HEK293 (cell line): Measurements from ENCODE around the gene SPO11.

ENCODE experiments used
- CTCF ChIA-PET: fragments of 350-600 bp; formaldehyde crosslinking; extraction: SDS; loops from one replicate; lab custom pipeline; 2021; ENCODE audit warnings: antibody characterized with exemption; lab: Yijun Ruan, JAX
- POLR2A ChIA-PET: fragments of 300-600 bp; formaldehyde crosslinking; extraction: SDS; loops from one replicate; lab custom pipeline; 2020; ENCODE audit warnings: antibody characterized with exemption, inconsistent platforms; lab: Yijun Ruan, JAX
- H3K27ac ChIP-seq: fragments of 200-500 bp; sonication (Bioruptor generic); 2 replicates; pipeline ENCODE4 v1.5.1; 2014; ENCODE audit warnings: low read depth, low read length, control low read depth, inconsistent platforms; ENCODE audit errors: extremely low read depth
- H3K36me3 ChIP-seq, 2 experiments: fragments of 200-500 bp in 1 of 2; sonication (Bioruptor generic) in 1 of 2; 1 replicate in 1 of 2; 2 replicates in 1 of 2; pipeline ENCODE4 v1.5.1; 2014 to 2017; ENCODE audit warnings: inconsistent platforms in 2 of 2, low read length in 2 of 2; ENCODE audit not compliant: control insufficient read depth in 2 of 2, insufficient read depth in 1 of 2
- H3K4me1 ChIP-seq: fragments of 200-500 bp; sonication (Bioruptor generic); 2 replicates; pipeline ENCODE4 v1.5.1; 2014; ENCODE audit warnings: mild to moderate bottlenecking, low read length, inconsistent platforms; ENCODE audit not compliant: control insufficient read depth, insufficient read depth
- H3K4me3 ChIP-seq: 2 replicates; pipeline ENCODE4 v1.5.1; 2011; ENCODE audit warnings: low read depth, mild to moderate bottlenecking, control low read depth, low read length, moderate library complexity
- H3K9me3 ChIP-seq: fragments of 200-500 bp; sonication (Bioruptor generic); 2 replicates; pipeline ENCODE4 v1.5.1; 2014; ENCODE audit warnings: low read depth, low read length, inconsistent platforms; ENCODE audit not compliant: control insufficient read depth, insufficient read depth
- OSR2 ChIP-seq: fragments of 450-650 bp; formaldehyde crosslinking; IDR thresholded peaks from 2 replicates; pipeline ENCODE4 v1.5.1; 2016; ENCODE audit warnings: missing biosample characterization, missing genetic modification characterization
- SCRT2 ChIP-seq: fragments of 450-650 bp; formaldehyde crosslinking; IDR thresholded peaks from 2 replicates; pipeline ENCODE4 v1.5.1; 2016; ENCODE audit warnings: missing biosample characterization, missing genetic modification characterization
- SETDB1 ChIP-seq: IDR thresholded peaks from one replicate; pipeline ENCODE4 v1.6.1; 2017; ENCODE audit warnings: mild to moderate bottlenecking, low read length, moderate library complexity, mixed read lengths; ENCODE audit not compliant: insufficient read length
- ZBTB11 ChIP-seq: fragments of 450-650 bp; formaldehyde crosslinking; conservative IDR thresholded peaks from 2 replicates; pipeline ENCODE4 v1.5.1; 2016; ENCODE audit warnings: low read depth, missing biosample characterization, missing genetic modification characterization
- ZBTB17 ChIP-seq: fragments of 450-650 bp; formaldehyde crosslinking; IDR thresholded peaks from 2 replicates; pipeline ENCODE4 v1.5.1; 2016; ENCODE audit warnings: missing biosample characterization, missing genetic modification characterization
- ZBTB21 ChIP-seq: fragments of 450-650 bp; formaldehyde crosslinking; IDR thresholded peaks from 2 replicates; pipeline ENCODE4 v1.5.1; 2017; ENCODE audit warnings: missing biosample characterization, missing genetic modification characterization
- ZNF140 ChIP-seq: fragments of 450-650 bp; formaldehyde crosslinking; IDR thresholded peaks from 2 replicates; pipeline ENCODE4 v1.5.1; 2016; ENCODE audit warnings: missing biosample characterization, missing genetic modification characterization
- ZNF274 ChIP-seq, 2 experiments: fragments of 200-500 bp in 1 of 2; fragments of 450-650 bp in 1 of 2; sonication (Bioruptor generic) in 1 of 2; formaldehyde crosslinking in 1 of 2; IDR thresholded peaks; 2 replicates each; pipeline versions ENCODE4 v1.5.1 to v1.6.1; 2014 to 2016; ENCODE audit warnings: borderline replicate concordance in 1 of 2, inconsistent platforms in 1 of 2, low read length in 1 of 2, missing biosample characterization in 1 of 2, missing genetic modification characterization in 1 of 2
- ZNF391 ChIP-seq: fragments of 450-650 bp; formaldehyde crosslinking; IDR thresholded peaks from 2 replicates; pipeline ENCODE4 v1.5.1; 2016; ENCODE audit warnings: low read depth, missing biosample characterization, missing genetic modification characterization, borderline replicate concordance
- ZNF423 ChIP-seq: fragments of 450-650 bp; formaldehyde crosslinking; IDR thresholded peaks from 2 replicates; pipeline ENCODE4 v1.5.1; 2016; ENCODE audit warnings: missing biosample characterization, missing genetic modification characterization
- ZNF48 ChIP-seq: fragments of 450-650 bp; formaldehyde crosslinking; IDR thresholded peaks from 2 replicates; pipeline ENCODE4 v1.5.1; 2016; ENCODE audit warnings: missing biosample characterization, missing genetic modification characterization
- ZNF510 ChIP-seq: fragments of 450-650 bp; formaldehyde crosslinking; IDR thresholded peaks from 2 replicates; pipeline ENCODE4 v1.5.1; 2018; ENCODE audit warnings: mild to moderate bottlenecking, missing genetic modification characterization, missing biosample characterization; ENCODE audit not compliant: insufficient replicate concordance
- ZNF561 ChIP-seq: fragments of 450-650 bp; IDR thresholded peaks from 2 replicates; pipeline ENCODE4 v1.5.1; 2018; ENCODE audit warnings: missing biosample characterization, missing genetic modification characterization, borderline replicate concordance
- ZNF785 ChIP-seq: fragments of 450-650 bp; formaldehyde crosslinking; IDR thresholded peaks from 2 replicates; pipeline ENCODE4 v1.5.1; 2016; ENCODE audit warnings: missing biosample characterization, missing genetic modification characterization
- ZSCAN16 ChIP-seq: fragments of 450-650 bp; formaldehyde crosslinking; IDR thresholded peaks from 2 replicates; pipeline ENCODE4 v1.5.1; 2016; ENCODE audit warnings: missing biosample characterization, missing genetic modification characterization
- TF ChIP-seq, protein P1 (sequence below): fragments of 450-650 bp; formaldehyde crosslinking; IDR thresholded peaks from 2 replicates; pipeline ENCODE4 v1.5.1; 2016; ENCODE audit warnings: missing biosample characterization, missing genetic modification characterization
- TF ChIP-seq, protein P2 (sequence below): fragments of 450-650 bp; formaldehyde crosslinking; IDR thresholded peaks from 2 replicates; pipeline ENCODE4 v1.5.1; 2016; ENCODE audit warnings: missing biosample characterization, missing genetic modification characterization
- TF ChIP-seq, protein P3 (sequence below): fragments of 450-650 bp; formaldehyde crosslinking; IDR thresholded peaks from 2 replicates; pipeline ENCODE4 v1.5.1; 2016; ENCODE audit warnings: missing biosample characterization, missing genetic modification characterization
- TF ChIP-seq, protein P4 (sequence below): fragments of 450-650 bp; formaldehyde crosslinking; IDR thresholded peaks from 2 replicates; pipeline ENCODE4 v1.5.1; 2016; ENCODE audit warnings: missing biosample characterization, missing genetic modification characterization

SPO11 gene

DNA sequence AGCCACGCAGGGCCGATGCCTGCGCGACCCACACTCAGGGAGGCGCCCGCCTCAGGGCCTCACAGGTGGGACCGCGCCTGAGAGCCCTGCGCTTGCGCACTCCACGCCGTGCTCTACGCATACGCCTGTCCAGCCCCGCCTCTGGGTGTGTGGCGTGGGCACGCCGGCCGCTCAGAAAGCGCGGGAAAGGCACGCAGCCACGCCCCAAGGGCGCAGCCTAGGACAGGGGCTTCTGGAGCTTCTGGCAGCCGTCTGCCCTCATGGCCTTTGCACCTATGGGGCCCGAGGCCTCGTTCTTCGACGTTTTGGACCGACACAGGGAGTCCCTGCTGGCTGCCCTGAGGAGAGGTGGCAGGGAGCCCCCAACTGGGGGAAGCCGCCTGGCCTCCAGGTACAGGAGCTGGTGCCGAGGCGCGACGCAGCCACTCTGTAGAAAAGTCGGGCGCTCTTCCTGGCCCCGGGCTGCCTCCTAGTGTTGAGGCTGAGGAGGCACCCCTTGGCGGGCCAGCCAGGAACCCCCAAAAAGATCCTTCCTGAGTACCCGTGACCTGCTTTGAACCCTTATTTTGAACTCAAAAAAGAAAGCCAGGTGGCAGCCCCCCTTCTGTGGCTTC is at the start of gene SPO11:
Gene SPO11 (plus strand): TSS at position 196 of the 614 bp plus-strand sequence. CDS start 65 bp downstream, at position 261.
- Histone ChIP-seq H3K27ac (no peak within 1 kb of the TSS), H3K9me3 (no peaks in the 10 kb centered on the region), H3K4me1 (no peaks in the 10 kb centered on the region), H3K4me3 (no peak within 1 kb of the TSS), H3K36me3 (no peaks in the 10 kb centered on the region)
- ChIA-PET POLR2A (interaction anchor here (0.6 kb wide), 1 partner anchor 54 kb away, joined by 4 read pairs; no protein-coding TSS in a partner anchor), CTCF (interaction anchor here (0.6 to 8.9 kb wide), 5 partner anchors 9 to 409 kb away, joined by 3 to 88 read pairs (median 3); no protein-coding TSS in a partner anchor)
- no peak for TF ChIP-seq SETDB1
- no peak for TF ChIP-seq ZBTB17 (tag by site-specific recombination)
- TF ChIP-seq ZNF274 (IDR thresholded peaks at IDR 0.05; ENCODE audit: low read length) = no peak
- TF ChIP-seq ZNF274 (tag by site-specific recombination; IDR thresholded peaks at IDR 0.05; ENCODE audit: borderline replicate concordance) = no peak

DNA sequence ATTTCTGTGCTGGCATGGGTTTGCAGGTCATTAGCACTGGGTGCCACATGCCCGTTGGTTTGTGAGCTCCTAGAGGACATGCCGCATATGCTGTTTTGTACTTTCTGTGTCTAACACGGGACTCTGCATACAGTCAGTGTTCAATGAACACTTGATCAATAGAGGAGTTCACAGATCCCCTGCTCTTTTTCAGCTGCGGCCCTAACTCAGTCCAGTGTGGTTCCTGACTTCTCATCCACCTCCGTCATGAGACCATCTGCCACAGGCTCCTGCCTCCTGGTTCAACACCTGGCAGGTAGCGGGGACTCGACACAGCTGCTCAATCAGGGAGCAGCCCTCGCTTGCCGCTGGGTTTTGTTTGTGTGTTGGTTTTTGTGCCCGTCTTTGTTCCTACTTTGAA is 49.4 kb upstream of the SPO11 start:
- CTCF ChIA-PET = no interaction called here
- Histone ChIP-seq H3K27ac (no peak overlapping the region), H3K9me3 (no peaks in the 10 kb centered on the region)

GRCh38 chr20:57281900-57282299 is 47.7 kb upstream of the SPO11 start:
- Histone ChIP-seq H3K4me3 (no peak overlapping the region), H3K9me3 (no peaks in the 10 kb centered on the region), H3K27ac (no peak overlapping the region), H3K36me3 (no peaks in the 10 kb centered on the region), H3K4me1 (no peaks in the 10 kb centered on the region)
- POLR2A ChIA-PET = no interaction called here
- CTCF ChIA-PET = no interaction called here
- no peak for TF ChIP-seq ZNF48
- TF ChIP-seq ZNF391 (tag by site-specific recombination) = no peak
- TF ChIP-seq SCRT2 (tag by site-specific recombination) = no peak
- no peak for TF ChIP-seq ZNF510 (tag by site-specific recombination)
- TF ChIP-seq, protein P1, sequence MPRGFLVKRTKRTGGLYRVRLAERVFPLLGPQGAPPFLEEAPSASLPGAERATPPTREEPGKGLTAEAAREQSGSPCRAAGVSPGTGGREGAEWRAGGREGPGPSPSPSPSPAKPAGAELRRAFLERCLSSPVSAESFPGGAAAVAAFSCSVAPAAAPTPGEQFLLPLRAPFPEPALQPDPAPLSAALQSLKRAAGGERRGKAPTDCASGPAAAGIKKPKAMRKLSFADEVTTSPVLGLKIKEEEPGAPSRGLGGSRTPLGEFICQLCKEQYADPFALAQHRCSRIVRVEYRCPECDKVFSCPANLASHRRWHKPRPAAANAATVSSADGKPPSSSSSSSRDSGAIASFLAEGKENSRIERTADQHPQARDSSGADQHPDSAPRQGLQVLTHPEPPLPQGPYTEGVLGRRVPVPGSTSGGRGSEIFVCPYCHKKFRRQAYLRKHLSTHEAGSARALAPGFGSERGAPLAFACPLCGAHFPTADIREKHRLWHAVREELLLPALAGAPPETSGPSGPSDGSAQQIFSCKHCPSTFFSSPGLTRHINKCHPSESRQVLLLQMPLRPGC (tag by site-specific recombination) = no peak
- TF ChIP-seq, protein P2, sequence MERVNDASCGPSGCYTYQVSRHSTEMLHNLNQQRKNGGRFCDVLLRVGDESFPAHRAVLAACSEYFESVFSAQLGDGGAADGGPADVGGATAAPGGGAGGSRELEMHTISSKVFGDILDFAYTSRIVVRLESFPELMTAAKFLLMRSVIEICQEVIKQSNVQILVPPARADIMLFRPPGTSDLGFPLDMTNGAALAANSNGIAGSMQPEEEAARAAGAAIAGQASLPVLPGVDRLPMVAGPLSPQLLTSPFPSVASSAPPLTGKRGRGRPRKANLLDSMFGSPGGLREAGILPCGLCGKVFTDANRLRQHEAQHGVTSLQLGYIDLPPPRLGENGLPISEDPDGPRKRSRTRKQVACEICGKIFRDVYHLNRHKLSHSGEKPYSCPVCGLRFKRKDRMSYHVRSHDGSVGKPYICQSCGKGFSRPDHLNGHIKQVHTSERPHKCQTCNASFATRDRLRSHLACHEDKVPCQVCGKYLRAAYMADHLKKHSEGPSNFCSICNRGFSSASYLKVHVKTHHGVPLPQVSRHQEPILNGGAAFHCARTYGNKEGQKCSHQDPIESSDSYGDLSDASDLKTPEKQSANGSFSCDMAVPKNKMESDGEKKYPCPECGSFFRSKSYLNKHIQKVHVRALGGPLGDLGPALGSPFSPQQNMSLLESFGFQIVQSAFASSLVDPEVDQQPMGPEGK (tag by site-specific recombination) = no peak
- no peak for TF ChIP-seq ZNF561 (tag by site-specific recombination)
- no peak for TF ChIP-seq ZNF785 (tag by site-specific recombination)
- no peak for TF ChIP-seq ZBTB21 (tag by site-specific recombination)
- TF ChIP-seq ZBTB11 (tag by site-specific recombination) = no peak
- TF ChIP-seq ZNF423 = no peak
- TF ChIP-seq, protein P3, sequence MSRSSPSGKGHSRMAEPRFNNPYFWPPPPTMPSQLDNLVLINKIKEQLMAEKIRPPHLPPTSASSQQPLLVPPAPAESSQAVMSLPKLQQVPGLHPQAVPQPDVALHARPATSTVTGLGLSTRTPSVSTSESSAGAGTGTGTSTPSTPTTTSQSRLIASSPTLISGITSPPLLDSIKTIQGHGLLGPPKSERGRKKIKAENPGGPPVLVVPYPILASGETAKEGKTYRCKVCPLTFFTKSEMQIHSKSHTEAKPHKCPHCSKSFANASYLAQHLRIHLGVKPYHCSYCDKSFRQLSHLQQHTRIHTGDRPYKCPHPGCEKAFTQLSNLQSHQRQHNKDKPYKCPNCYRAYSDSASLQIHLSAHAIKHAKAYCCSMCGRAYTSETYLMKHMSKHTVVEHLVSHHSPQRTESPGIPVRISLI (tag by site-specific recombination) = no peak
- no peak for TF ChIP-seq OSR2 (tag by site-specific recombination)
- TF ChIP-seq, protein P4, sequence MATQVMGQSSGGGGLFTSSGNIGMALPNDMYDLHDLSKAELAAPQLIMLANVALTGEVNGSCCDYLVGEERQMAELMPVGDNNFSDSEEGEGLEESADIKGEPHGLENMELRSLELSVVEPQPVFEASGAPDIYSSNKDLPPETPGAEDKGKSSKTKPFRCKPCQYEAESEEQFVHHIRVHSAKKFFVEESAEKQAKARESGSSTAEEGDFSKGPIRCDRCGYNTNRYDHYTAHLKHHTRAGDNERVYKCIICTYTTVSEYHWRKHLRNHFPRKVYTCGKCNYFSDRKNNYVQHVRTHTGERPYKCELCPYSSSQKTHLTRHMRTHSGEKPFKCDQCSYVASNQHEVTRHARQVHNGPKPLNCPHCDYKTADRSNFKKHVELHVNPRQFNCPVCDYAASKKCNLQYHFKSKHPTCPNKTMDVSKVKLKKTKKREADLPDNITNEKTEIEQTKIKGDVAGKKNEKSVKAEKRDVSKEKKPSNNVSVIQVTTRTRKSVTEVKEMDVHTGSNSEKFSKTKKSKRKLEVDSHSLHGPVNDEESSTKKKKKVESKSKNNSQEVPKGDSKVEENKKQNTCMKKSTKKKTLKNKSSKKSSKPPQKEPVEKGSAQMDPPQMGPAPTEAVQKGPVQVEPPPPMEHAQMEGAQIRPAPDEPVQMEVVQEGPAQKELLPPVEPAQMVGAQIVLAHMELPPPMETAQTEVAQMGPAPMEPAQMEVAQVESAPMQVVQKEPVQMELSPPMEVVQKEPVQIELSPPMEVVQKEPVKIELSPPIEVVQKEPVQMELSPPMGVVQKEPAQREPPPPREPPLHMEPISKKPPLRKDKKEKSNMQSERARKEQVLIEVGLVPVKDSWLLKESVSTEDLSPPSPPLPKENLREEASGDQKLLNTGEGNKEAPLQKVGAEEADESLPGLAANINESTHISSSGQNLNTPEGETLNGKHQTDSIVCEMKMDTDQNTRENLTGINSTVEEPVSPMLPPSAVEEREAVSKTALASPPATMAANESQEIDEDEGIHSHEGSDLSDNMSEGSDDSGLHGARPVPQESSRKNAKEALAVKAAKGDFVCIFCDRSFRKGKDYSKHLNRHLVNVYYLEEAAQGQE = no peak

More for the DNA sequence above, 49.4 kb upstream of the SPO11 start:
- Histone ChIP-seq H3K36me3 (no peaks in the 10 kb centered on the region), H3K4me1 (no peaks in the 10 kb centered on the region), H3K4me3 (no peak overlapping the region)
- POLR2A ChIA-PET = no interaction called here
- no peak for TF ChIP-seq ZNF140
- TF ChIP-seq ZSCAN16 = 0 out of 2 replicates have a peak, but pooled peaks have one; percentile 15
